GM23338 (cell line): ENCODE results near the gene PAX2. TPM values are rescaled to one million over a fixed set of nuclear protein-coding genes. Genes with fewer than 3 reads are reported as not detected.

Experiments
- ATAC-seq: fragments of 200-7000 bp; cut with Tn5 transposase; 3 replicates; pipeline ENCODE4 v1.9.1; 2020
- DNase-seq: peaks from one replicate; pipeline ENCODE4 v3.0.0-alpha.2; 2015; ENCODE audit warnings: low spot score
- H2AFZ ChIP-seq: fragments of 200-600 bp; sonication (generic); 2 replicates; pipeline ENCODE4 v1.8.0; 2016; ENCODE audit warnings: antibody characterized with exemption, mild to moderate bottlenecking, moderate library complexity
- H3F3A ChIP-seq: fragments of 200-600 bp; sonication (generic); replicated peaks from 2 replicates; pipeline ENCODE4 v1.8.0; 2017; ENCODE audit warnings: antibody characterized with exemption, mixed run types, low read depth
- H3K27ac ChIP-seq: fragments of 200-600 bp; sonication (generic); 2 replicates; pipeline ENCODE4 v1.6.1; 2016; ENCODE audit warnings: low read depth
- H3K27me3 ChIP-seq: fragments of 200-600 bp; sonication (generic); 2 replicates; pipeline ENCODE4 v1.8.0; 2016; ENCODE audit warnings: mild to moderate bottlenecking, mixed run types, moderate library complexity; ENCODE audit not compliant: insufficient read depth
- H3K36me3 ChIP-seq: fragments of 200-600 bp; sonication (generic); 2 replicates; pipeline ENCODE4 v1.8.0; 2016; ENCODE audit warnings: mild to moderate bottlenecking; ENCODE audit not compliant: insufficient read depth
- H3K4me1 ChIP-seq: fragments of 200-600 bp; sonication (generic); 2 replicates; pipeline ENCODE4 v1.8.0; 2016; ENCODE audit warnings: mild to moderate bottlenecking, moderate library complexity; ENCODE audit not compliant: insufficient read depth
- H3K4me2 ChIP-seq: fragments of 200-600 bp; sonication (generic); 2 replicates; pipeline ENCODE4 v1.7.1; 2017; ENCODE audit warnings: mixed run types
- H3K4me3 ChIP-seq: fragments of 200-600 bp; sonication (generic); 2 replicates; pipeline ENCODE4 v1.6.1; 2016; ENCODE audit warnings: mixed run types
- H3K79me2 ChIP-seq: fragments of 200-600 bp; sonication (generic); replicated peaks from 2 replicates; pipeline ENCODE4 v1.8.0; 2017; ENCODE audit warnings: mild to moderate bottlenecking; ENCODE audit not compliant: insufficient read depth
- H3K9me2 ChIP-seq: fragments of 200-600 bp; sonication (generic); 2 replicates; pipeline ENCODE4 v1.8.0; 2017; ENCODE audit not compliant: insufficient read depth
- H4K20me1 ChIP-seq: fragments of 200-600 bp; sonication (generic); replicated peaks from 2 replicates; pipeline ENCODE4 v1.8.0; 2017; ENCODE audit warnings: mild to moderate bottlenecking; ENCODE audit not compliant: insufficient read depth
- H3K27ac Mint-ChIP-seq: 2 replicates; pipeline ENCODE4 v1.8.0; 2020; ENCODE audit warnings: inconsistent platforms, mild to moderate bottlenecking, moderate library complexity, mixed read lengths
- H3K27me3 Mint-ChIP-seq: 3 replicates; pipeline ENCODE4 v1.8.0; 2022; ENCODE audit warnings: low read depth, mild to moderate bottlenecking, moderate library complexity, mixed read lengths, inconsistent platforms; ENCODE audit not compliant: insufficient read depth, poor library complexity
- H3K36me3 Mint-ChIP-seq: 3 replicates; pipeline ENCODE4 v1.8.0; 2021; ENCODE audit warnings: low read depth, mild to moderate bottlenecking, inconsistent platforms, moderate library complexity, mixed read lengths
- H3K4me1 Mint-ChIP-seq: 3 replicates; pipeline ENCODE4 v1.8.0; 2020; ENCODE audit warnings: mild to moderate bottlenecking, inconsistent platforms, mixed read lengths
- H3K4me3 Mint-ChIP-seq: 3 replicates; pipeline ENCODE4 v1.8.0; 2021; ENCODE audit warnings: moderate library complexity, mild to moderate bottlenecking, inconsistent platforms, mixed read lengths
- H3K9me3 Mint-ChIP-seq: 3 replicates; pipeline ENCODE4 v1.8.0; 2020; ENCODE audit warnings: moderate library complexity, mild to moderate bottlenecking, inconsistent platforms, mixed read lengths
- CREB1 ChIP-seq: fragments of 250-450 bp; sonication (Bioruptor Pico); IDR thresholded peaks from 2 replicates; pipeline ENCODE4 v1.5.0; 2020; ENCODE audit warnings: low read depth, mild to moderate bottlenecking, moderate library complexity
- EZH2 ChIP-seq: fragments of 200-600 bp; sonication (generic); IDR thresholded peaks from one replicate; pipeline ENCODE4 v1.8.0; 2017; ENCODE audit warnings: antibody characterized with exemption, mild to moderate bottlenecking, low read depth; ENCODE audit not compliant: unreplicated experiment
- EZH2phosphoT487 ChIP-seq: fragments of 200-600 bp; sonication (generic); IDR thresholded peaks from one replicate; pipeline ENCODE4 v1.8.1; 2018; ENCODE audit warnings: antibody characterized with exemption; ENCODE audit not compliant: unreplicated experiment
- JUNB ChIP-seq: IDR thresholded peaks from one replicate; pipeline ENCODE4 v1.6.1; 2016; ENCODE audit warnings: antibody characterized with exemption; ENCODE audit not compliant: unreplicated experiment
- NANOG ChIP-seq: IDR thresholded peaks from 2 replicates; pipeline ENCODE4 v1.6.1; 2016; ENCODE audit warnings: antibody characterized with exemption, borderline replicate concordance
- POLR2AphosphoS5 ChIP-seq: IDR thresholded peaks from 2 replicates; pipeline ENCODE4 v1.6.1; 2016; ENCODE audit warnings: antibody characterized with exemption, low read depth
- REST ChIP-seq: IDR thresholded peaks from one replicate; pipeline ENCODE4 v1.6.1; 2018; ENCODE audit warnings: antibody characterized with exemption; ENCODE audit not compliant: unreplicated experiment
- STAT1 ChIP-seq: IDR thresholded peaks from one replicate; pipeline ENCODE4 v1.6.1; 2016; ENCODE audit warnings: antibody characterized with exemption; ENCODE audit not compliant: unreplicated experiment
- ZNF114 ChIP-seq: fragments of 250-450 bp; sonication (Bioruptor Pico); IDR thresholded peaks from 2 replicates; pipeline ENCODE4 v1.5.0; 2020; ENCODE audit warnings: mild to moderate bottlenecking, moderate library complexity
- ZNF331 ChIP-seq: fragments of 250-450 bp; sonication (Bioruptor Pico); IDR thresholded peaks from 2 replicates; pipeline ENCODE4 v1.5.0; 2020; ENCODE audit warnings: low read depth, mild to moderate bottlenecking, moderate library complexity
- polyA plus RNA-seq: library from polyadenylated mRNA; unstranded; fragments of >200 nt; fragmentation: Nextera tagmentation; extraction: Ambion mirVana; gene quantifications from 2 replicates; pipeline ENCODE4 v1.2.1, GENCODE V29; 2016
- total RNA-seq: library from RNA; depleted of rRNA; stranded (reverse); fragments of >200 nt; shearing (Covaris generic); gene quantifications from 2 replicates; pipeline ENCODE4 v1.2.3, GENCODE V29; 2014
- TF ChIP-seq, protein P1 (sequence below): fragments of 250-450 bp; sonication (Bioruptor Pico); IDR thresholded peaks from 2 replicates; pipeline ENCODE4 v1.5.0; 2020; ENCODE audit warnings: mild to moderate bottlenecking, moderate library complexity
- TF ChIP-seq, protein P2 (sequence below): IDR thresholded peaks from 2 replicates; pipeline ENCODE4 v1.6.1; 2016; ENCODE audit warnings: antibody characterized with exemption
- TF ChIP-seq, protein P3 (sequence below), 2 experiments: fragments of 200-600 bp in 1 of 2; sonication (generic) in 1 of 2; conservative IDR thresholded peaks; 2 replicates each; pipeline versions ENCODE4 v1.5.1 to v1.6.1; 2016 to 2017; ENCODE audit warnings: antibody characterized with exemption in 2 of 2, low read depth in 2 of 2, mild to moderate bottlenecking in 2 of 2, moderate library complexity in 1 of 2

Gene PAX2
- total and polyA plus RNA-seq, 2 experiments from 2014 or later = not detected

DNA sequence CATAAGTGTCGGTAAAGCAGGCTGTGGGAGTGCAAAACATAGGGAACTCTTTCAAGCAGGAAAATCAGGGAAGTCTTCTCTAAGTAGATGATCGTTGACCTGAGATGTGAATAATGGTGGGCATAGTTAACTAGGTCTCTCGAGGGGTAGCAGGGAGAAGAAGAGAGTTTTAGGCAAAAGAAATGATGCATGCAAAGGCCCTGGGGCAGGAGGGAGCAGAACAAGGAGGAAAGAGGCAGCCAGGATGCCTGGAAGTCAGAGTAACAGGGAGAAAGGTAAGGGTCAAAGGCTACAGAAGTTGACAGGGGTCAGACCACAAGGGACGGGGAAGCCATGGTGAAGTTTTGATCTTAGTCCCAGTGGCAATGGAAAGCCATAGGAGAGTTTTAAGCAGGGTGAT, 47.8 kb upstream of the PAX2 start:
- DNase-seq = no peak
- Mint-ChIP-seq H3K27ac (no peak overlapping the region), H3K4me1 (no peaks in the 10 kb centered on the region), H3K9me3 (no peaks in the 10 kb centered on the region; the same call in 2 of the 3 replicates), H3K36me3 (no peaks in the 10 kb centered on the region), H3K27me3 (peaks cover 5% of the 10 kb centered on the region), H3K4me3 (no peak overlapping the region)
- Histone ChIP-seq H3K27me3 (peaks cover 5% of the 10 kb centered on the region; the same call in 1 of the 2 replicates), H3K4me2 (no peak overlapping the region), H3F3A (no peaks in the 10 kb centered on the region), H3K79me2 (no peaks in the 10 kb centered on the region), H4K20me1 (no peaks in the 10 kb centered on the region), H3K9me2 (no peaks in the 10 kb centered on the region), H3K36me3 (no peaks in the 10 kb centered on the region), H3K4me1 (no peaks in the 10 kb centered on the region), H3K4me3 (no peak overlapping the region), H3K27ac (no peak overlapping the region), H2AFZ (no peak overlapping the region)
- ATAC-seq = no peak
- no peak for TF ChIP-seq ZNF331
- no peak for TF ChIP-seq NANOG
- TF ChIP-seq, protein P1, sequence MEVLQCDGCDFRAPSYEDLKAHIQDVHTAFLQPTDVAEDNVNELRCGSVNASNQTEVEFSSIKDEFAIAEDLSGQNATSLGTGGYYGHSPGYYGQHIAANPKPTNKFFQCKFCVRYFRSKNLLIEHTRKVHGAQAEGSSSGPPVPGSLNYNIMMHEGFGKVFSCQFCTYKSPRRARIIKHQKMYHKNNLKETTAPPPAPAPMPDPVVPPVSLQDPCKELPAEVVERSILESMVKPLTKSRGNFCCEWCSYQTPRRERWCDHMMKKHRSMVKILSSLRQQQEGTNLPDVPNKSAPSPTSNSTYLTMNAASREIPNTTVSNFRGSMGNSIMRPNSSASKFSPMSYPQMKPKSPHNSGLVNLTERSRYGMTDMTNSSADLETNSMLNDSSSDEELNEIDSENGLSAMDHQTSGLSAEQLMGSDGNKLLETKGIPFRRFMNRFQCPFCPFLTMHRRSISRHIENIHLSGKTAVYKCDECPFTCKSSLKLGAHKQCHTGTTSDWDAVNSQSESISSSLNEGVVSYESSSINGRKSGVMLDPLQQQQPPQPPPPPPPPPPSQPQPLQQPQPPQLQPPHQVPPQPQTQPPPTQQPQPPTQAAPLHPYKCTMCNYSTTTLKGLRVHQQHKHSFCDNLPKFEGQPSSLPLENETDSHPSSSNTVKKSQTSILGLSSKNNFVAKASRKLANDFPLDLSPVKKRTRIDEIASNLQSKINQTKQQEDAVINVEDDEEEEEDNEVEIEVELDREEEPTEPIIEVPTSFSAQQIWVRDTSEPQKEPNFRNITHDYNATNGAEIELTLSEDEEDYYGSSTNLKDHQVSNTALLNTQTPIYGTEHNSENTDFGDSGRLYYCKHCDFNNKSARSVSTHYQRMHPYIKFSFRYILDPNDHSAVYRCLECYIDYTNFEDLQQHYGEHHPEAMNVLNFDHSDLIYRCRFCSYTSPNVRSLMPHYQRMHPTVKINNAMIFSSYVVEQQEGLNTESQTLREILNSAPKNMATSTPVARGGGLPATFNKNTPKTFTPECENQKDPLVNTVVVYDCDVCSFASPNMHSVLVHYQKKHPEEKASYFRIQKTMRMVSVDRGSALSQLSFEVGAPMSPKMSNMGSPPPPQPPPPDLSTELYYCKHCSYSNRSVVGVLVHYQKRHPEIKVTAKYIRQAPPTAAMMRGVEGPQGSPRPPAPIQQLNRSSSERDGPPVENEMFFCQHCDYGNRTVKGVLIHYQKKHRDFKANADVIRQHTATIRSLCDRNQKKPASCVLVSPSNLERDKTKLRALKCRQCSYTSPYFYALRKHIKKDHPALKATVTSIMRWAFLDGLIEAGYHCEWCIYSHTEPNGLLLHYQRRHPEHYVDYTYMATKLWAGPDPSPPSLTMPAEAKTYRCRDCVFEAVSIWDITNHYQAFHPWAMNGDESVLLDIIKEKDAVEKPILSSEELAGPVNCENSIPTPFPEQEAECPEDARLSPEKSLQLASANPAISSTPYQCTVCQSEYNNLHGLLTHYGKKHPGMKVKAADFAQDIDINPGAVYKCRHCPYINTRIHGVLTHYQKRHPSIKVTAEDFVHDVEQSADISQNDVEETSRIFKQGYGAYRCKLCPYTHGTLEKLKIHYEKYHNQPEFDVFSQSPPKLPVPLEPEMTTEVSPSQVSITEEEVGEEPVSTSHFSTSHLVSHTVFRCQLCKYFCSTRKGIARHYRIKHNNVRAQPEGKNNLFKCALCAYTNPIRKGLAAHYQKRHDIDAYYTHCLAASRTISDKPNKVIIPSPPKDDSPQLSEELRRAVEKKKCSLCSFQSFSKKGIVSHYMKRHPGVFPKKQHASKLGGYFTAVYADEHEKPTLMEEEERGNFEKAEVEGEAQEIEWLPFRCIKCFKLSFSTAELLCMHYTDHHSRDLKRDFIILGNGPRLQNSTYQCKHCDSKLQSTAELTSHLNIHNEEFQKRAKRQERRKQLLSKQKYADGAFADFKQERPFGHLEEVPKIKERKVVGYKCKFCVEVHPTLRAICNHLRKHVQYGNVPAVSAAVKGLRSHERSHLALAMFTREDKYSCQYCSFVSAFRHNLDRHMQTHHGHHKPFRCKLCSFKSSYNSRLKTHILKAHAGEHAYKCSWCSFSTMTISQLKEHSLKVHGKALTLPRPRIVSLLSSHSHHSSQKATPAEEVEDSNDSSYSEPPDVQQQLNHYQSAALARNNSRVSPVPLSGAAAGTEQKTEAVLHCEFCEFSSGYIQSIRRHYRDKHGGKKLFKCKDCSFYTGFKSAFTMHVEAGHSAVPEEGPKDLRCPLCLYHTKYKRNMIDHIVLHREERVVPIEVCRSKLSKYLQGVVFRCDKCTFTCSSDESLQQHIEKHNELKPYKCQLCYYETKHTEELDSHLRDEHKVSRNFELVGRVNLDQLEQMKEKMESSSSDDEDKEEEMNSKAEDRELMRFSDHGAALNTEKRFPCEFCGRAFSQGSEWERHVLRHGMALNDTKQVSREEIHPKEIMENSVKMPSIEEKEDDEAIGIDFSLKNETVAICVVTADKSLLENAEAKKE (CRISPR knock-in tag) = no peak
- TF ChIP-seq POLR2AphosphoS5 = no peak
- TF ChIP-seq, protein P2, sequence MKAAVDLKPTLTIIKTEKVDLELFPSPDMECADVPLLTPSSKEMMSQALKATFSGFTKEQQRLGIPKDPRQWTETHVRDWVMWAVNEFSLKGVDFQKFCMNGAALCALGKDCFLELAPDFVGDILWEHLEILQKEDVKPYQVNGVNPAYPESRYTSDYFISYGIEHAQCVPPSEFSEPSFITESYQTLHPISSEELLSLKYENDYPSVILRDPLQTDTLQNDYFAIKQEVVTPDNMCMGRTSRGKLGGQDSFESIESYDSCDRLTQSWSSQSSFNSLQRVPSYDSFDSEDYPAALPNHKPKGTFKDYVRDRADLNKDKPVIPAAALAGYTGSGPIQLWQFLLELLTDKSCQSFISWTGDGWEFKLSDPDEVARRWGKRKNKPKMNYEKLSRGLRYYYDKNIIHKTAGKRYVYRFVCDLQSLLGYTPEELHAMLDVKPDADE = no peak
- TF ChIP-seq REST = no peak
- TF ChIP-seq, protein P3, sequence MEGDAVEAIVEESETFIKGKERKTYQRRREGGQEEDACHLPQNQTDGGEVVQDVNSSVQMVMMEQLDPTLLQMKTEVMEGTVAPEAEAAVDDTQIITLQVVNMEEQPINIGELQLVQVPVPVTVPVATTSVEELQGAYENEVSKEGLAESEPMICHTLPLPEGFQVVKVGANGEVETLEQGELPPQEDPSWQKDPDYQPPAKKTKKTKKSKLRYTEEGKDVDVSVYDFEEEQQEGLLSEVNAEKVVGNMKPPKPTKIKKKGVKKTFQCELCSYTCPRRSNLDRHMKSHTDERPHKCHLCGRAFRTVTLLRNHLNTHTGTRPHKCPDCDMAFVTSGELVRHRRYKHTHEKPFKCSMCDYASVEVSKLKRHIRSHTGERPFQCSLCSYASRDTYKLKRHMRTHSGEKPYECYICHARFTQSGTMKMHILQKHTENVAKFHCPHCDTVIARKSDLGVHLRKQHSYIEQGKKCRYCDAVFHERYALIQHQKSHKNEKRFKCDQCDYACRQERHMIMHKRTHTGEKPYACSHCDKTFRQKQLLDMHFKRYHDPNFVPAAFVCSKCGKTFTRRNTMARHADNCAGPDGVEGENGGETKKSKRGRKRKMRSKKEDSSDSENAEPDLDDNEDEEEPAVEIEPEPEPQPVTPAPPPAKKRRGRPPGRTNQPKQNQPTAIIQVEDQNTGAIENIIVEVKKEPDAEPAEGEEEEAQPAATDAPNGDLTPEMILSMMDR (conservative IDR thresholded peaks at IDR 0.05; ENCODE audit: low read depth in 2 of 2) = no peak
- TF ChIP-seq JUNB = no peak
- no peak for TF ChIP-seq ZNF114
- TF ChIP-seq EZH2 = no peak
- no peak for TF ChIP-seq CREB1
- TF ChIP-seq STAT1 = no peak
- TF ChIP-seq EZH2phosphoT487 = no peak
